H1 (cell line): ENCODE data around the gene AP3S1. TPM values are rescaled to one million over a fixed set of nuclear protein-coding genes. Genes with fewer than 3 reads are reported as not detected.

ENCODE experiments used
- CTCF ChIA-PET: fragments of 300-600 bp; sonication (Branson Sonifier 250); formaldehyde crosslinking; loops from one replicate; lab custom pipeline; 2021; ENCODE audit not compliant: partially characterized antibody; lab: Charles Lee
- POLR2A ChIA-PET: fragments of 300-600 bp; sonication (Branson Sonifier 250); formaldehyde crosslinking; loops from one replicate; lab custom pipeline; 2021; ENCODE audit warnings: inconsistent platforms; ENCODE audit not compliant: partially characterized antibody; lab: Charles Lee
- DNase-seq, 2 experiments: peaks; one replicate each; pipeline versions ENCODE4 v3.0.0 to v3.0.0-alpha.2; 2010 to 2022; ENCODE audit warnings: low spot score in 2 of 2, low read depth in 1 of 2, mixed read lengths in 1 of 2
- FAIRE-seq: peaks from 2 replicates; lab custom pipeline; 2011; peaks lifted over from hg19 to GRCh38; lab: Jason Lieb, UNC
- H2AFZ ChIP-seq: 2 replicates; pipeline ENCODE4 v1.8.1; 2012; ENCODE audit warnings: low read length, inconsistent platforms
- H2AK5ac ChIP-seq: 2 replicates; pipeline ENCODE4 v1.6.1; 2013; ENCODE audit warnings: low read depth, low read length
- H2BK120ac ChIP-seq: replicated peaks from 2 replicates; pipeline ENCODE3; 2013; ENCODE audit warnings: low read depth, low read length, inconsistent platforms
- H2BK12ac ChIP-seq: 2 replicates; pipeline ENCODE4 v1.6.1; 2013; ENCODE audit warnings: low read depth, low read length
- H2BK15ac ChIP-seq: 2 replicates; pipeline ENCODE4 v1.6.1; 2013; ENCODE audit warnings: low read length
- H2BK20ac ChIP-seq: 2 replicates; pipeline ENCODE4 v1.6.1; 2013; ENCODE audit warnings: low read length
- H2BK5ac ChIP-seq: 2 replicates; pipeline ENCODE4 v1.6.1; 2013; ENCODE audit warnings: low read depth, low read length
- H3K14ac ChIP-seq: 2 replicates; pipeline ENCODE4 v1.6.1; 2013; ENCODE audit warnings: inconsistent platforms; ENCODE audit not compliant: insufficient read length
- H3K18ac ChIP-seq: 2 replicates; pipeline ENCODE4 v1.6.1; 2013; ENCODE audit warnings: low read length; ENCODE audit errors: extremely low read depth
- H3K23ac ChIP-seq: 2 replicates; pipeline ENCODE4 v1.6.1; 2013; ENCODE audit warnings: inconsistent platforms; ENCODE audit not compliant: insufficient read length
- H3K23me2 ChIP-seq: 2 replicates; pipeline ENCODE4 v1.6.1; 2013; ENCODE audit warnings: low read depth, low read length
- H3K27ac ChIP-seq: 2 replicates; pipeline ENCODE4 v1.6.1; 2011; ENCODE audit warnings: low read depth, low read length, inconsistent platforms
- H3K27me3 ChIP-seq, 4 experiments: replicated peaks in 1 of 4; 1 replicate in 1 of 4; 2 replicates in 3 of 4; pipeline versions ENCODE4 v1.6.1 to v1.8.1; 2011 to 2013; ENCODE audit warnings: low read length in 3 of 4, mild to moderate bottlenecking in 3 of 4, inconsistent platforms in 2 of 4, mixed read lengths in 2 of 4, moderate library complexity in 1 of 4; ENCODE audit not compliant: control insufficient read depth in 3 of 4, insufficient read depth in 3 of 4; ENCODE audit errors: extremely low read depth in 1 of 4
- H3K36me3 ChIP-seq, 4 experiments: 2 replicates each; pipeline versions ENCODE4 v1.6.1 to v1.8.1; 2011 to 2013; ENCODE audit warnings: mild to moderate bottlenecking in 4 of 4, low read length in 3 of 4, moderate library complexity in 2 of 4, control low read depth in 1 of 4, inconsistent platforms in 1 of 4; ENCODE audit not compliant: insufficient read depth in 4 of 4, control insufficient read depth in 2 of 4
- H3K4ac ChIP-seq: replicated peaks from 2 replicates; pipeline ENCODE3; 2013; ENCODE audit warnings: low read length, low read depth, mixed read lengths, inconsistent platforms; ENCODE audit not compliant: insufficient read length
- H3K4me1 ChIP-seq, 4 experiments: replicated peaks in 1 of 4; 1 replicate in 1 of 4; 2 replicates in 3 of 4; pipeline versions ENCODE4 v1.6.1 to v1.8.1; 2011 to 2013; ENCODE audit warnings: low read length in 3 of 4, inconsistent platforms in 2 of 4, mixed read lengths in 1 of 4; ENCODE audit not compliant: insufficient read depth in 4 of 4, control insufficient read depth in 3 of 4
- H3K4me2 ChIP-seq, 2 experiments: 2 replicates each; pipeline versions ENCODE4 v1.6.1 to v1.8.1; 2011 to 2013; ENCODE audit warnings: low read depth in 2 of 2, low read length in 2 of 2, control low read depth in 1 of 2, inconsistent platforms in 1 of 2, mild to moderate bottlenecking in 1 of 2; ENCODE audit not compliant: insufficient read depth in 1 of 2
- H3K4me3 ChIP-seq, 4 experiments: fragments of 200-600, 300-600 bp in 1 of 4; sonication (generic), shearing (Covaris generic), sonication (Bioruptor Twin) in 1 of 4; 2 replicates each; pipeline versions ENCODE4 v1.5.1 to v1.8.1; 2011 to 2016; ENCODE audit warnings: low read length in 4 of 4, low read depth in 3 of 4, control low read depth in 2 of 4, inconsistent platforms in 2 of 4, mild to moderate bottlenecking in 2 of 4, mixed read lengths in 1 of 4, moderate library complexity in 1 of 4; ENCODE audit not compliant: insufficient read depth in 2 of 4; ENCODE audit errors: extremely low read depth in 1 of 4
- H3K56ac ChIP-seq: replicated peaks from 2 replicates; pipeline ENCODE3; 2013; ENCODE audit warnings: low read depth, mild to moderate bottlenecking, mixed read lengths, low read length, inconsistent platforms; ENCODE audit not compliant: insufficient read length
- H3K79me1 ChIP-seq: 2 replicates; pipeline ENCODE4 v1.6.1; 2013; ENCODE audit warnings: low read depth, low read length, control low read depth
- H3K79me2 ChIP-seq, 2 experiments: 2 replicates each; pipeline versions ENCODE4 v1.6.1 to v1.8.1; 2012 to 2013; ENCODE audit warnings: low read length in 2 of 2, mild to moderate bottlenecking in 2 of 2, inconsistent platforms in 1 of 2; ENCODE audit not compliant: insufficient read depth in 2 of 2, control insufficient read depth in 1 of 2
- H3K9ac ChIP-seq, 4 experiments: replicated peaks in 1 of 4; 1 replicate in 1 of 4; 2 replicates in 3 of 4; pipeline versions ENCODE4 v1.6.1 to v1.8.1; 2011 to 2013; ENCODE audit warnings: low read depth in 3 of 4, low read length in 3 of 4, control low read depth in 2 of 4, mild to moderate bottlenecking in 2 of 4, moderate library complexity in 2 of 4, inconsistent platforms in 1 of 4; ENCODE audit errors: extremely low read depth in 1 of 4
- H3K9me3 ChIP-seq, 2 experiments: 2 replicates each; pipeline versions ENCODE4 v1.6.1 to v1.8.1; 2012 to 2013; ENCODE audit warnings: mild to moderate bottlenecking in 2 of 2, moderate library complexity in 2 of 2, control low read depth in 1 of 2, inconsistent platforms in 1 of 2, low read depth in 1 of 2, low read length in 1 of 2, mixed read lengths in 1 of 2; ENCODE audit not compliant: insufficient read depth in 2 of 2
- H4K20me1 ChIP-seq, 2 experiments: replicated peaks in 1 of 2; 2 replicates each; pipeline versions ENCODE3 to v1.8.1; 2011 to 2013; ENCODE audit warnings: inconsistent platforms in 2 of 2, low read length in 2 of 2, mild to moderate bottlenecking in 1 of 2; ENCODE audit not compliant: insufficient read depth in 2 of 2, control insufficient read depth in 1 of 2
- H4K5ac ChIP-seq: 2 replicates; pipeline ENCODE4 v1.6.1; 2013; ENCODE audit warnings: low read length, low read depth, mixed read lengths, inconsistent platforms; ENCODE audit not compliant: insufficient read length
- H4K8ac ChIP-seq: 2 replicates; pipeline ENCODE4 v1.8.0; 2013; ENCODE audit warnings: mild to moderate bottlenecking, moderate library complexity, low read length, inconsistent platforms; ENCODE audit not compliant: insufficient read depth; ENCODE audit errors: extremely low read depth
- H4K91ac ChIP-seq: replicated peaks from 2 replicates; pipeline ENCODE3; 2013; ENCODE audit warnings: low read length, mixed read lengths, inconsistent platforms; ENCODE audit not compliant: insufficient read length
- ASH2L ChIP-seq: fragments of 200-600, 300-600 bp; sonication (generic); IDR thresholded peaks from one replicate; pipeline ENCODE4 v1.7.1; 2017; ENCODE audit warnings: low read length
- CHD1 ChIP-seq: IDR thresholded peaks from 2 replicates; pipeline ENCODE4 v1.6.1; 2012; ENCODE audit warnings: low read depth, low read length, improper control_type of control experiment
- GTF2F1 ChIP-seq: IDR thresholded peaks from 2 replicates; pipeline ENCODE4 v1.6.1; 2012; ENCODE audit warnings: low read depth, low read length, improper control_type of control experiment, borderline replicate concordance
- HDAC2 ChIP-seq, 2 experiments: fragments of 300-600 bp in 1 of 2; sonication (generic) in 1 of 2; IDR thresholded peaks; 2 replicates each; pipeline ENCODE4 v1.6.1; 2011 to 2012; ENCODE audit warnings: low read depth in 2 of 2, low read length in 2 of 2, mild to moderate bottlenecking in 2 of 2, moderate library complexity in 2 of 2, borderline replicate concordance in 1 of 2, inconsistent platforms in 1 of 2
- HDAC6 ChIP-seq: IDR thresholded peaks from one replicate; pipeline ENCODE4 v1.7.1; 2012; ENCODE audit warnings: low read depth, mild to moderate bottlenecking, inconsistent platforms, low read length, moderate library complexity
- POU5F1 ChIP-seq: IDR thresholded peaks from 2 replicates; pipeline ENCODE4 v1.6.1; 2011; ENCODE audit warnings: low read depth, mild to moderate bottlenecking, low read length, moderate library complexity
- RFX5 ChIP-seq: IDR thresholded peaks from 2 replicates; pipeline ENCODE4 v1.6.1; 2011; ENCODE audit warnings: low read depth, low read length, improper control_type of control experiment, borderline replicate concordance
- SIN3A ChIP-seq, 2 experiments: IDR thresholded peaks in 1 of 2; conservative IDR thresholded peaks in 1 of 2; 2 replicates each; pipeline ENCODE4 v1.6.1; 2011 to 2012; ENCODE audit warnings: low read length in 2 of 2, improper control_type of control experiment in 1 of 2, low read depth in 1 of 2, mild to moderate bottlenecking in 1 of 2
- WGBS, 2 experiments: shearing (Covaris generic) in 1 of 2; methylation state at CpG; one replicate each; pipeline versions ENCODE4 v1.1.6 to v1.1.7; 2013 to 2015; ENCODE audit warnings: low lambda C conversion rate in 2 of 2, mixed read lengths in 2 of 2, inconsistent platforms in 1 of 2, low coverage in 1 of 2, missing lambda C conversion rate in 1 of 2; ENCODE audit not compliant: insufficient replicate concordance in 2 of 2, insufficient coverage in 1 of 2, insufficient read length in 1 of 2; ENCODE audit errors: extremely low coverage in 1 of 2, missing lambda C conversion rate in 1 of 2; 5-methylcytosine and 5-hydroxymethylcytosine counted together
- polyA plus RNA-seq, 7 experiments: library from polyadenylated mRNA; depleted of rRNA in 3 of 7; stranded (reverse) in 5 of 7; unstranded in 2 of 7; fragments of >200 nt in 5 of 7; fragments of 200-250 nt in 2 of 7; gene quantifications; 1 replicate in 5 of 7; 2 replicates in 1 of 7; 4 replicates in 1 of 7; pipeline versions ENCODE4 v1.2.1 to v1.2.3, GENCODE V29; 2011 to 2013; ENCODE audit warnings: missing spikeins in 2 of 7, mixed read lengths in 2 of 7
- total RNA-seq: library from RNA; stranded (reverse); fragmentation: NEBNext Ultra II Directional; extraction: Animal tissue kit (Norgen Biotek cat#: 25700); gene quantifications from 2 replicates; pipeline ENCODE4 v1.2.1, GENCODE V29; 2021

Gene AP3S1
- total and polyA plus RNA-seq, 2 of the 8 experiments (the other 6 are each of a cell fraction or from before 2014, with no cell fraction given): 26.6 to 72.7 TPM

- H3K36me3 ChIP-seq: no peaks in the 10 kb centered on the region
- CTCF ChIA-PET: no interaction called here
These were observed 12.4 kb downstream of the AP3S1 start for GRCh38 chr5:115854139-115854538.

More at GRCh38 chr5:115854139-115854538, 12.4 kb downstream of the AP3S1 start:
- Histone ChIP-seq H2BK20ac (no peak overlapping the region), H3K9ac (no peak overlapping the region), H3K4me2 (no peak overlapping the region), H2BK12ac (no peak overlapping the region), H2AK5ac (0 out of 2 replicates have a peak overlapping the region, but pooled peaks have one; percentile 53), H3K27ac (no peak overlapping the region), H3K23me2 (no peaks in the 10 kb centered on the region), H3K9me3 (peaks cover 0 to 8% of the 10 kb centered on the region in 2 experiments; a peak in 1 of 4 replicates), H4K8ac (no peak overlapping the region), H2BK5ac (no peak overlapping the region), H3K4ac (no peak overlapping the region), H3K79me1 (no peaks in the 10 kb centered on the region; the same call in 1 of the 2 replicates), H3K18ac (no peak overlapping the region), H3K27me3 (no peaks in the 10 kb centered on the region), H4K5ac (no peak overlapping the region), H2BK15ac (no peak overlapping the region), H3K23ac (no peak overlapping the region), H3K4me1 (peaks cover 0 to 7% (median 2%) of the 10 kb centered on the region in 4 experiments; a peak in 3 of 7 replicates), H3K79me2 (peaks cover 0 to 86% of the 10 kb centered on the region in 2 experiments; a peak in 2 of 4 replicates), H2BK120ac (no peak overlapping the region), H3K14ac (no peak overlapping the region), H3K56ac (no peak overlapping the region), H2AFZ (no peak overlapping the region), H3K4me3 (no peak overlapping the region), H4K91ac (no peak overlapping the region), H4K20me1 (peaks cover 0 to 1% of the 10 kb centered on the region in 2 experiments)
- WGBS, 2 experiments: 100% methylated on average over 3 of the region's 3 CpGs; no CpG with 5 or more reads in 1 of the 2 experiments
- DNase-seq: no peak
- FAIRE-seq: no peak
- TF ChIP-seq SIN3A (conservative IDR thresholded peaks at IDR 0.05 in 1 of 2, IDR thresholded peaks at IDR 0.05 in 1 of 2; ENCODE audit: low read depth in 1 of 2, low read length in 2 of 2) (no peak), HDAC6 (no peak), GTF2F1 (no peak), HDAC2 (IDR thresholded peaks at IDR 0.05; ENCODE audit: borderline replicate concordance in 1 of 2, low read depth in 2 of 2, low read length in 2 of 2) (no peak), POU5F1 (no peak), RFX5 (no peak), ASH2L (no peak), CHD1 (no peak)
- POLR2A ChIA-PET: no interaction called here
